Stimulated activated CD4-positive, alpha-beta T cell treated with anti-CD3 and anti-CD28 coated beads, Interleukin-15, amount 100 ng/mL, for 24 hours (primary cell): ENCODE measurements around the gene SMIM26.
"Not testable (repeated sequence)": the region's sequence is repeated elsewhere in the genome, so short reads cannot be mapped to it uniquely, and the experiment has no call there.

Experiments used
- DNase-seq: peaks from one replicate; pipeline ENCODE4 v3.0.0-alpha.2; 2020

Gene SMIM26

DNA sequence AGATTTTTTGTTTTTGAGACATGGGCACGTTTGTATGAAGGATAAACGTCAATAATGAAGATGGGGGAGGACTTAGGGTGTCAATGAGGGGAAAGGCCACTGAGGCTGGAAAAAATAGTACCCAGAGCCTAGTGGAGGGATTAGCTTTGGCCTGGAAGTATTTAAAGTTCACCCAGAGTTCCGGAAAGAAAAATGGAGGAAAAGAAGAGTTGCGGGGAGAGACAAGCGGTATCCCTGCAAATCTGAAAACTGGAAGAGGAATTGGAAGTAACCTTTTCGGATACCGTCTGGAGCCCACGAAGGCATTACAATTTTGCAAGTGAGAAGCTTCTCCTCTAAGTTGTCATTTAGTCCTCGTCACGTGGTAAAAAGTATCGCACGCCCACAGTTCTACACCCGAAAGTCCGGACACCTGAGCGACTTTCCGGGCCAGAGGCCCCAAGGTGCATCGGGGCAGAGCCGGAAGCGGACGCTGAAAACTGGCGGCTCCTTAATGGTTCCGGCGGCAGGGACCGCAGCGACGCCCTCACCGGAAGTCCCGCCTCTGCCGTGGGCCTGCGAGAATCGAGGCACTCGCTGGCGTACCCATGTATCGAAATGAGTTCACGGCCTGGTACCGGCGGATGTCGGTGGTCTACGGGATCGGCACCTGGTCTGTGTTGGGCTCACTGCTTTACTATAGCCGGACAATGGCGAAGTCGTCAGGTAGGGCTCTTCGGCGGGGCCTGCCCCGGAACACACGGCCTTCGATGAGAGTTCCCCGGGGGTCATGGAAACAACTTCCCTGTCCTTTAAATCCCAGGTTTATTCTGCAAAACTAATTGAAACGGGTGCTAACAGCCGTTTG, at the start of gene SMIM26:
Gene SMIM26 (plus strand): TSS at position 541 of the 847 bp plus-strand sequence. CDS start 47 bp downstream, at position 588.
- peak; percentile 96 for DNase-seq

DNA sequence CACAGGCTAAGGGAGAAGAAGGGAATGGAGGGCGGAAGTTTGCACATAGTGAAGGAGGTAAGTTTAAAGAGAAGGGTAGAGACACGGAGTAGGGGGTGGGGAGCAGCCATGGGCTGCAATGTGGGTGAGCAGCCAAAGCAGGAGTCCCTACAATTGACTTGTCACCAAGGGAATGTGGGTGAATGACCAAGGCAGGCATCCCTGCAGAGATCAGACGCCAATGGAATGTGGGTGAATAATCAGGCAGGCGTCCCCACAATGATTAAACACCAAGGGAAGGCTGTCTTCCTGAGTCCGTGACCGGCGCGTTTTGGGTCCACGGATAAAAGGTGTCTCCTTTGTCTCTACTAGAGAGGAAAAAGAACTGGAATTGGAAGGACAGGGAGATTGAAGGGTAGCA, 45.2 kb upstream of the SMIM26 start:
- DNase-seq: not testable (repeated sequence)

DNA sequence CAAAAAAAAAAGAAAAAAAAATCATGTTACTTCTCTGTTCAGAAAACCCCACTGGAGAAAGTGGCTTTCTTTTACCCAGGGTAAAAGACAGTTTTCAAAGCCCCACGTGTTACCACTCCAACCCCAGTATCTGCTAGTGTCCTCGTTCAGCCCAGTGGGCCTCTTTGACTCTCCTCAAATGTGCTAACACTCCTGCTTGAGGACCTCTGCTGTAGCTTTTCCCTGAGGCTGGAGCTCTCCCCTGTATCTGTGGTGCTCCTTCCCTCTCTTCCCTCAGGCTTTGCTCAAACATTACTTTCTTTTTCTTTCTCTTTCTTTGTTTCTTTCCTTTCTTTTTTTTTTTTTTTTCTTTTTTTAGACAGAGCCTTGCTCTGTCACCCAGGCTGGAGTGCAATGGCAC, 44.2 kb upstream of the SMIM26 start:
- no peak for DNase-seq

DNA sequence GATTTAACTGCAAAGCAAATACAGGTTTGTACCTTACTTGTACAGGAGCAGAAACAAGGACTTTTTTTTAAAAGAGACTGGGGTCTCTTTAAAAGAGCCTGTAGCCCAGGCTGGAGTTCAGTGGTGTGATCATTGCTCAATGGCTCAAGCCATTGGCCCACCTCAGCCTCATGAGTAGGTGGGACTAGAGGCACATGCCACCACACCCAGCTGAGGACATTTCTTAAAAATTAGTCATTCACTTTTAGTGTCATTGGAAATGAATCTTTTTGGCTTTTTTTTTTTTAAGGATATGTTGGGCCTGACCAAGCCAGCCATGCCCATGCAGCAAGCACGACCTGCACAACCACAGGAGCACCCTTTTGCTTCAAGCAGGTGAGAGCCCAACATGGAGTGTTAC, 42.6 kb upstream of the SMIM26 start:
- no peak for DNase-seq

DNA sequence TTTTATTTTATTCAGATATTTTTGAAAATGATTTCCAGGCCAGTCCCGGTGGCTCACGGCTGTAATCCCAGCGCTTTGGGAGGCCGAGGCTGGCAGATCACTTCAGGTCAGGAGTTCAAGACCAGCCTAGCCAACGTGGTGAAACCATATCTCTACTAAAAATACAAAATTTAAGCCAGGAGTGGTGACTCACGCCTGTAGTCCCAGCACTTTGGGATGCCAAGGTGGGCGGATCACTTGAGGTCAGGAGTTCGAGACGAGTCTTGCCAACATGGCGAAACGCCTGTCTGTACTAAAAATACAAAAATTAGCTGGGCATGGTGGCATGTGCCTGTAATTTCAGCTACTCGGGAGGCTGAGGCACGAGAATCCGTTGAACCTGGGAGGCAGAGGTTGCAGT, 40.5 kb upstream of the SMIM26 start:
- not testable (repeated sequence) for DNase-seq

- no peak for DNase-seq
Observed at GRCh38 chr20:18527339-18527738, 39.9 kb upstream of the SMIM26 start.

GRCh38 chr20:18527836-18528235, 39.4 kb upstream of the SMIM26 start:
- DNase-seq: no peak

GRCh38 chr20:18529041-18529440, 38.2 kb upstream of the SMIM26 start:
- no peak for DNase-seq

DNA sequence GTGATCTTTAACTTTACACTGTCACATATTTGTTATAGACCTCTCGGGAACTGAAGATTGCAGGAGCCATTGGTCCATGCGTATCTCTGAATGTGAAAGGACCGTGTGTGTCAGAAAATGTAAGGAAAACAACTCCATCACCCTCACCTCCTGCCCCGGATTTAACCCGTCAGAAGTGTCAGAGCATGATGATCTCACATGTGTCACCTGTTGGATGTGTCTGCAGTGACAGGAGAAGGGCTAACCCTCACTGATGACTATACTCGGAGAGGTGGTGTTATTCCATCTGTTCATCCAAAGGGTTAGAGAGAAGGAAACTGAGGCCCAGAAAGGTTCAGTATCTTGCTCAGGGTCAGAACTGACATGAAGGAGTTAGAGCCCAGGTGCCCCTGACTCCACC, 34.6 kb upstream of the SMIM26 start:
- DNase-seq: no peak

DNA sequence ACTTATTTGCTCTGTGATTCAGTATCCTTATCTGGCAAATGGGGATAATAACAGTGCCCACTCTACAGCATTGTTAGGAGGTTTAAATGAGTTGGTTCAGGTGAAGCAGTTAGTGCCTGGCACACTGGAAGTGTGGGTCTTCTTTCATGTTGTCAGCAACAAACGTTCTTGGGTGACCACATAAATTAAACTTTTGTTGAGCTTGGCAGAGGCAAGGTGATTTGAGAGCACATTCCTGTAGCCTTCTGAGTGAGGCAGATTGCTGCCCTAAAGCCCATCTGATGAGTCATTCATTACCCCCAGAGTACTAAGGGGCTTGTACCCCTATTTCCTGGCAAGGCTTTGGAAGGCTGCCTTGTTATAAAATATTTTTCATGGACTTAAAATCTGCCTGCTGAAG, 33.7 kb upstream of the SMIM26 start:
- DNase-seq: no peak

DNA sequence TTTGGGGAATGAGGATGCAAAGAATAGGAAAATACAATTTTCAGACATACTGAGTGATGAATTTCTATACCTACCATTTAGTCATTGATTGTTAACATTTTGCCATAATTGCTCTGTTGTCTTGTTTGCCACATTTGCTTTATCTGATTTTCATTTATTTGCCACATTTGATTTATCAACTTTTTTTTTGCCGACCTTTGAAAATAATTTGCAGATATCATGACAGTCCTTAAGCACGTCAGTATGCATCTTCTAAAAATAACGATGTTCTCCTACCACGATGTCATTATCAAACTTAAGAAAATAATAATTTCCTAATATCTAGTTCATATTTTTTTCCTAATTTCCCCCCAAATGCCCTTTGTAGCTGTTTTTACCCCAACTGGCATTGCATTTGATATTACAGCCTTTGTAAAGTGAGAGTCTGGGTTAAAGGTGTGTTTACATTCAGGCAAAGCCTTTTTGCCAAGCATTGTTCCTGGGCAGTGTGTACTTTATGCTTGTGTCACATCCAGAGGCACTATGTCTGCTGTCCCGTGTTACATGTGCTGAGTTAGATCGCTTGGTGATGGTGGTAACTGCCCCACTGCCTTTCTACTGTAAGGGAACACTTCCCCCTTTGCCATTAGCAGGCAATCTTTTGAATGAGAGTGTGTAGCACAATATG, 33.1 kb upstream of the SMIM26 start:
- DNase-seq: no peak

- DNase-seq: no peak
Observed at GRCh38 chr20:18537651-18538050, 29.6 kb upstream of the SMIM26 start.

- no peak for DNase-seq
Observed at GRCh38 chr20:18541741-18542140, 25.5 kb upstream of the SMIM26 start.

DNA sequence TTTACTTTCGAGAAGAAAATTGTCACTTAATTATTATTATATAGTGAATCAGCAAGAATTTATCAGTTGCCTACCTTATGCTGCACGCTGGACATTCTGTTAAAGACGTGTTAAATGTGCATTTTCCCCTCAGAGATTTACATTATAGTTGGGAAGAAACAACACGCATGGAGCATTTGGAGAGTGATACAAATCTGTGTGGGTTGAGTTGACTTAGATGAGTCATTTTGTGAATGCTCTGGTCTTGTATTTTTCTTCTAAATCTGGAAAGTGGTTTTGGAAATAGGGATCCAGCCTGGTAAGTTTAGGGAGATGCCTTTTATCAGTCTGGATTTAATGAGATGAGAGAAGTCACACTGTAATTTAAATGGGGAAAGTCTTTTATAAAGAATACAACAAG, 24.0 kb upstream of the SMIM26 start:
- DNase-seq: no peak

DNA sequence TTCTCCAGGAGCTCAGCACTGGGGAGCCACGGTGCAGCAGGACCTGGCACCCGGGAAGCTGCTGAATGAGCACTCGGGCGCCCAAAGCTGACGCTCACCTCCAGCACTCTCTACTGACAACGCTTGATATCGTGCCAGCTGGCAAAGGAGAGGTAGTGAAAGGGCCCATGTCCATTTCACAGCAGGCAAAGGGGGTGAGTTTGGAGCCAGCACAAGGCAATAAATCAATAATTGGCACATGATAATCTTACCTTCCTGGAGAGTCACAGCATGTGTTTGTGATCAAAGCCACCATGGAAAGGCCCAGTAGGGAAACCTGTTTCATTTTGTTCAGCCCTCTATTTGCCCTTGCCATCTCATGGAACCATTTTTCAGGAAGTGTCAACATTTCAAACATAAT, 23.3 kb upstream of the SMIM26 start:
- DNase-seq: no peak

GRCh38 chr20:18545566-18545965, 21.7 kb upstream of the SMIM26 start:
- no peak for DNase-seq

- no peak for DNase-seq
Observed at GRCh38 chr20:18548465-18548864, 18.8 kb upstream of the SMIM26 start.

GRCh38 chr20:18553746-18554145, 13.5 kb upstream of the SMIM26 start:
- DNase-seq: no peak

- no peak for DNase-seq
Observed at GRCh38 chr20:18567739-18568091, 483 bp downstream of the SMIM26 start.

DNA sequence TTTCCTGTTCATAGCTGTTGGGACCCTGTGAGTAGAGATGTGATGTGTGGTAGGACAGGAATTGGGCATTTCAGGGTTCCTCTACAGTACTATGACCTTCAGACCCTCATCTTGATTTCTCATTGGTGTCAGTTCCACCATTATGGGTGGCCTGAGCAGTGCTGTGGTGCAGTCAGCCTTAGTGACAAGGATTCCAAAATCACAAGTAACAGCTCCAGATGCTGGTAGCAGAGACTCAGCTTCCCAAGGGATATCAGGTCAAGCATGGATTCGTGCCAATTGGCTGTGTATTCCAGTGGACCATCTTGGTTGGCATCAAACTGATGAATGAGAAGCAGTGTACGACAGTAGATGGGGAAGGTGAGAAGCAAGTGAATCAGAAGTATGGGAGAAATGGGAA, 3.8 kb downstream of the SMIM26 start:
- no peak for DNase-seq

GRCh38 chr20:18571578-18571977, 4.3 kb downstream of the SMIM26 start:
- DNase-seq: no peak

DNA sequence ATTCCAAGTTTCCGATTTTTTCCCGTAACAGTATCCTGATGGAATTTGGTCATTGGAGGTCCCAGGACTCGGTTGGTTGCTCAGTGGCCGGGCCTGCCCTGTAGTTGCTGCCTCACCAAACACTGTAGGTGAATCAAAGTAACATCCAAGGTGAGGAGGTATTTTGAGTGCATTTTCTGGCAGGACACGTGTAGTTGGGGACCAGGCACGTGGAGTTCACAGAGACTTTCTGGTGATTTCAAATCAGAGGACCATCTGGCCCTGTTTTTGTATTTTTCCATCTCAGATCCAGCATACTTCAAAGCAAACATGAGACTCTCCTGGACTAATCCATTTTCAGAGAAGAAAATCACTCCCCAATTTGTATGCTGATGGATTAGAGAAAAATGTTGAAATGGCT, 10.7 kb downstream of the SMIM26 start:
- DNase-seq: no peak

DNA sequence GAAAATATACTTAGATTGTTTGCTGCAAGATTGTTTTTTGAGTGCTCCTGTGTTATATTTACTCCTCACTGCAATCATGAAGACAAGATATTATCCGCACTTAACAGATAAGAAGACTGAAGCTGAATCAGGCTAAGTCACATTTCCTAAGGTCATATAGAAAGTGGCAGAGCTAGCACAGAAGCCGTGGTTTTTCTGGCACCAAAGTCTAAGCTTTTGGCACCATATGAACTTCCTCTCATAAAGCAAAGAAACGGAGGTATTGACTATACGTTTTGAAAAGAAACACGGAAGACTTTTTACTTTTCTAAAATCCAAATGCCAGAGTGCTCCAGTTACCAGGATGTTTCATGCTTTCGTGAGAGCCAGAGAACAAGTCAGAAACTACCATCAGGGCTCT, 11.3 kb downstream of the SMIM26 start:
- no peak for DNase-seq

- no peak for DNase-seq
Observed at GRCh38 chr20:18580012-18580411, 12.8 kb downstream of the SMIM26 start.

DNA sequence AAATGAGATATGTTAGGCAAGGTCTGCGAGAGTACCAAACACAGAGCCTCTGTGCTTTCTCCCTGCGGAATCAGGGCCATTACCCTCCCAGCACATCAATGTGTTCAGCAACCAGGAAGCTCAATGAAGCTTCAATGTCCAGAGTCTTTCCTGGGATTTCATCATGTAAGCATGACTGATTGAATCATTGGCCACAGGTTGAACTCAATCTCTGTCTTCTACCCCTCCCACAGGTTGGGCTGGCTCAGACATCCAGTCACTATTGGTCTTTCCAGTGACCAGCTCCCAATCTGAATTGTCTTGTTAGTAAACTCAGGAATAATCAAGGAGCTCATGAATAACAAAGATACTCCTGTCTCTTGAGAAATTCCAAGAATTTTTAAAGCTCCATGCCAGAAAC, 17.9 kb downstream of the SMIM26 start:
- DNase-seq: no peak
